22Rv1 (cell line): Measurements from ENCODE around the gene TRIM45.

Experiments used
- ZFX ChIP-seq: fragments of 450-650 bp; IDR thresholded peaks from 2 replicates; pipeline ENCODE4 v1.6.1; 2017; ENCODE audit warnings: antibody characterized with exemption, borderline replicate concordance
- TF ChIP-seq, protein P1 (sequence below): fragments of 450-650 bp; IDR thresholded peaks from 2 replicates; pipeline ENCODE4 v1.5.1; 2017; ENCODE audit warnings: mild to moderate bottlenecking

- TF ChIP-seq, protein P1, sequence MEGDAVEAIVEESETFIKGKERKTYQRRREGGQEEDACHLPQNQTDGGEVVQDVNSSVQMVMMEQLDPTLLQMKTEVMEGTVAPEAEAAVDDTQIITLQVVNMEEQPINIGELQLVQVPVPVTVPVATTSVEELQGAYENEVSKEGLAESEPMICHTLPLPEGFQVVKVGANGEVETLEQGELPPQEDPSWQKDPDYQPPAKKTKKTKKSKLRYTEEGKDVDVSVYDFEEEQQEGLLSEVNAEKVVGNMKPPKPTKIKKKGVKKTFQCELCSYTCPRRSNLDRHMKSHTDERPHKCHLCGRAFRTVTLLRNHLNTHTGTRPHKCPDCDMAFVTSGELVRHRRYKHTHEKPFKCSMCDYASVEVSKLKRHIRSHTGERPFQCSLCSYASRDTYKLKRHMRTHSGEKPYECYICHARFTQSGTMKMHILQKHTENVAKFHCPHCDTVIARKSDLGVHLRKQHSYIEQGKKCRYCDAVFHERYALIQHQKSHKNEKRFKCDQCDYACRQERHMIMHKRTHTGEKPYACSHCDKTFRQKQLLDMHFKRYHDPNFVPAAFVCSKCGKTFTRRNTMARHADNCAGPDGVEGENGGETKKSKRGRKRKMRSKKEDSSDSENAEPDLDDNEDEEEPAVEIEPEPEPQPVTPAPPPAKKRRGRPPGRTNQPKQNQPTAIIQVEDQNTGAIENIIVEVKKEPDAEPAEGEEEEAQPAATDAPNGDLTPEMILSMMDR: no peak
- TF ChIP-seq ZFX: no peak
Observed at GRCh38 chr1:117143172-117143571, 21.6 kb upstream of the TRIM45 start.
